HG03108 (cell line): ENCODE results near the gene MPIG6B.

ENCODE experiments used
- ATAC-seq: cut with Tn5 transposase; IDR thresholded peaks from one replicate; pipeline ENCODE4 v1.9.1; 2021; ENCODE audit warnings: moderate library complexity; ENCODE audit not compliant: unreplicated experiment

MPIG6B gene

DNA sequence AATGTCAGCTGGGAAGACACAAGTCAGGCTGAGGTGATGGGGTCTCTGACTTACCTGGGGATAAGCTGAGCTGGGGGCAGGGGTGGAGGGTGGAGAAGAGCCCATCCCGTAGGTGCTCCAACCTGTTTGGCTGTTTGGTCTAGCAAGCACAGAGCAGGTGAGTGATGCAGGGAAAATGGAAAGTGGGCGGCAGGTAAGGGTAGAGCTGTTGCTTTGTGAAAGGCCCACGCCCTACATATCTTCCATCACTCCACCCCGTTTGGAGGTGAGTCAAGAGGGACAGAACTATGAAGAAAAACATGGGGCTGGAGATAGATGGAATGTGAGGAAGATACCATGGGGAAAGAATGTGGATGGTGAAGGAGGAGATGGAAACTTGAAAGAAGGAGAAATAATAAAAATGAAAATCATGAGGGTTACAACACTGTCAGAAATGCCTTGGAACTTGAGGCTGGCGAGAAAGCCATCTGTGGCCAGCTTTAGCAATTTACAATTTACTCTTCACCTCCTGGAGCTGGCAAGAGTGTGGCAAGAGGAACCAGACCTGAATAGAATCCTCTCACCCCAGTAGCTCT is 2.9 kb upstream of the MPIG6B start:
- no peak for ATAC-seq

DNA sequence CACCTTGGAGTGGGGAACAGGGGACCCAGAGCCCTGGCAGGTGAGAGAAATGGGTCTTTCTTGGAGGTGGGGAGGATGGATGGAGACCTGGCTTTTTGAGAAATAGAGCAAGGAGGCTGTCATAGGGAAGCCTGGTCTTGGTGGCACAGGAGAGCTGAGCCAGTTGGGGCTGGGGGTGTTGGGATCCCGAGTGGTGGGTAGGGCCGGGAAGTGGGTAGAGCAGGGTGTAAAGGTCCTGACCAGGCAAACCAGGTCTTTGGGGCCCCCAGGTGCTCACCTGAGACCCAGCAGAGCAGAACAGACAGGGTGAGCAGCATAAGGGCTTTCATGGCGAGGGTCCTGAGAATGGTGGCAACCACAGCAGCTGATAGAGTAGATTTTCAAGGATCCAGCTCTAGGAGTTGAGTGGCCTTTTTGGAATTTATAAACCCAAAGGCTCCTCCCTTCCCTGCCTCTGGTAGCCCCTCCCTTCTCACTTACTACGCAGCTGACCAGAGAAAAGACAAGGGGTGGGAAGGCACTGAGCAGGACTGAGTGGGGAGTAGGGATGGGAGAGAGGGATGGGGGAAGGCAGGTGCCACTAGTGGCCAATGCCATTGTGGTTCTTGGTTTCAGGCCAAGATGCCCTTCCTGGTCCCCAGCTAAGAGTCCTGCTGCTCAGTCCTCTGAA is 1.7 kb upstream of the MPIG6B start, which contains the start of gene LY6G6C:
TSS of gene LY6G6C (minus strand) at position 396 of the 670 bp plus-strand sequence. CDS start at position 329, 67 bp downstream.
- no peak for ATAC-seq

DNA sequence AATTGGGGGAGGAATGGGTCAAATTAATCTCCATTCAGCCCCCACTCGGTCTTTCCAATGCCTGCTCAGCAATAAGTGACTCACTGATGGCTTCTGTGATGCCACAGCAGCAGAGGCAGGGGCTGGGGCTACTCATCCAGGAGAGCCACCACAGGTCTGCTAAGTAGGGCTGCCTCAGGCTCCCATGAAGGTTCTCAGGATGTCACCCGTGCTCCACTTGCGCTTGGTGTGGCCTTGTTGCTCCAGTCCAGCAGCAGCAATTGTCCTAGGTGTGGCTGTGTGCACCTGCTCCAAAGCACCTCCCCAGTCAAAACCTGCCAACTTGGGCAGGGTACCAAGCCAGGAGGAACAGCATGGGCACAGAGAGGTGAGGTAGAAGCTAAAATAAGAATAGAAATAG is 1.0 kb upstream of the MPIG6B start:
- ATAC-seq, result no peak

DNA sequence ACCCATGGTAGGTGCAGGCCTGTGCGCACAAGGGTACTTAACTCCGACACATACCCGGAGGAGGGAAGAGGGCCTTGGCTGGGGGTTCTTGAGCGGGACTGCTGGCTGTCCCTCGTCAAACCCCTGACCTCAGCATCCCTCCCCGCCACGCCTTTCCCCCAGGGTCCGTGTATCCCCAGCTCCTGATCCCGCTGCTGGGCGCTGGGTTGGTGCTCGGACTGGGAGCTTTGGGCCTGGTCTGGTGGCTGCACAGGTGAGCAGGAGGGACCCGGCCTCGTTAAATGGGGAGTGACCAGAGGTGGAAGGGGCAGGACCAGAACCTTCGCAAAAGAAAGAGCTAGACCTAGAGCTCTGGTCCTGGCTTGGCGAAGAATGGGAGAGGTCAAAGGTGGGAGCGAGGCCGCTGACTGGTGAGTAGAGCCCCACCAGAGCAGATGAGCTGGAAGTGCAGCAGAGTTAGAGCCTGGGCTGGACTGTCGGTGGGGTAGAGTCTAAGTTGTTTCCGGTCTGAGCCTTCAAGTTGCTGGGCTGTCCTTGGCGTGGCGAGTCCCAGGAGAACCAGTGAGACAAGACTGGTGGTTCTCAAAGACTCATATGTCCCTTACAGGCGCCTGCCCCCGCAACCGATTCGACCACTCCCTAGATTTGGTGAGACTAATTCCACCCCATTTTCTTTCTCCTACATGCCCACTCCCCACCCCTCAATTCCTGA is 963 bp downstream of the MPIG6B start:
- no peak for ATAC-seq

DNA sequence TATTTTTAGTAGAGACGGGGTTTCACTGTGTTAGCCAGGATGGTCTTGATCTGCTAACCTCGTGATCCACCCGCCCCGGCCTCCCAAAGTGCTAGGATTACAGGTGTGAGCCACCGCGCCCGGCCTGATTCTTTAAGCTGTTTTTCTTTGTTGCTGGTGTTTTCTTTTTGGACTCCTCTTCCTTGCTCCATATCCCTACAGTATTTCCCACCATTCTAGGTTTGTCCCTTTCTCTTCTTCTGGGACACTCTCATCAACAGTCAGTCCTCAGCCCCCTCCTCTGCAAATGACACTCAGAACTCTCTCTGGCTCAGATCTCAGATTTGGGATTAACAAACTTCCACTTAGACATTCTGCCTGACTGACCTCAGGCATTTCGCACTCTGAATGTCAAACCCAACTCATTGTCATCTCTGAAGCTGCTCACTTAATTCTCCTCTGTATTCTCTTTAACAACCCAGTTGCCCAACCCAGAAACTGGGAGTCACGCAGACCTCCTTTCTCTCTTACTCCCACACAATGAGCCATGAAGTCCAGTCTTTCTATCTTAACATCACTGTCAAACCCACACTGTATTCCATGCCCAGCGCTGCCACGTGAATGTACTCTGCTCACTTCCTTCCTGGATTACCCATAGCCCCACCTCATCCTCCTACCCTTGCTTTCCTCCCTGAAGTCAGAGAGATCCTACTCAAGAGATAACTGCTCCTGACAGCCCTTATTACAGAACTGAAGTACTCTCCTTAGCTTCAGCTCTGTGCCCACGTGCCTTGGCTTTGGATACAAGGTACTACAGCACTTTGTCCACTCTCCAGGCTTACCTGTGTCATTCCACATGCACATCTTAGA is 2.6 kb downstream of the MPIG6B start:
- no peak for ATAC-seq

DNA sequence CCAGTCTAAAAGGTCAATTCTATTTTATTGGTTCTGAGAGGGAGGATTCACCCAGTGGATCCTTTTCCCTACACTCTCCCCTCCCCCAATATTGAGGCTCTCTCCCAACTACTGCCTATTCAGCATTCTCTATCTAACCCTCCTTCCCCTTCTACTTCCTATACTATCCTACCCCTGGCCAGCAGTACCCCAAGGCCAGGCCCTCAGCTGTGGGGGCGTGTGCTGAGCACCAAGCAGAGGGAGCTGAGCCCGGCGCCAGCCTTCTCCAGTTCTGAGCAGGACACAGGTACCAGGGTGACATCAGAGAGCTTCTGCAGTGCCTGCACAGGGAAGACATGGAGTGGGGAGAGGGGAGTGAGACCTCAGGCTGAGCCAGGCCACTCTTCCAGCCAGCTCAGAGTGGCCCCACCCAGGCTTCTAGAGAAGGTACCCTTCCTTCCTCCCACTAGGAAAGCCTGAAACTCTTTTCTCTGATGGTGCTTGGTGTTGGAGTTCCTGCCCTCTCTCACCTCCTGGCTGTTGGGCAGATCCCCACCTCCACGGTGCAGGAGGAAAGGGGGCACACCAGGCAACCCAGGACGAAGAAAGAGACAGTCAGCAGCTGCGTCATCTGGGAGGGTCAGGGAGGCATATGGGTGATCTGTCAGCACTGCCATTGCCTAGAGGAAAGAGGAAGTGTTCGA is 4.0 kb downstream of the MPIG6B start:
- no peak for ATAC-seq

DNA sequence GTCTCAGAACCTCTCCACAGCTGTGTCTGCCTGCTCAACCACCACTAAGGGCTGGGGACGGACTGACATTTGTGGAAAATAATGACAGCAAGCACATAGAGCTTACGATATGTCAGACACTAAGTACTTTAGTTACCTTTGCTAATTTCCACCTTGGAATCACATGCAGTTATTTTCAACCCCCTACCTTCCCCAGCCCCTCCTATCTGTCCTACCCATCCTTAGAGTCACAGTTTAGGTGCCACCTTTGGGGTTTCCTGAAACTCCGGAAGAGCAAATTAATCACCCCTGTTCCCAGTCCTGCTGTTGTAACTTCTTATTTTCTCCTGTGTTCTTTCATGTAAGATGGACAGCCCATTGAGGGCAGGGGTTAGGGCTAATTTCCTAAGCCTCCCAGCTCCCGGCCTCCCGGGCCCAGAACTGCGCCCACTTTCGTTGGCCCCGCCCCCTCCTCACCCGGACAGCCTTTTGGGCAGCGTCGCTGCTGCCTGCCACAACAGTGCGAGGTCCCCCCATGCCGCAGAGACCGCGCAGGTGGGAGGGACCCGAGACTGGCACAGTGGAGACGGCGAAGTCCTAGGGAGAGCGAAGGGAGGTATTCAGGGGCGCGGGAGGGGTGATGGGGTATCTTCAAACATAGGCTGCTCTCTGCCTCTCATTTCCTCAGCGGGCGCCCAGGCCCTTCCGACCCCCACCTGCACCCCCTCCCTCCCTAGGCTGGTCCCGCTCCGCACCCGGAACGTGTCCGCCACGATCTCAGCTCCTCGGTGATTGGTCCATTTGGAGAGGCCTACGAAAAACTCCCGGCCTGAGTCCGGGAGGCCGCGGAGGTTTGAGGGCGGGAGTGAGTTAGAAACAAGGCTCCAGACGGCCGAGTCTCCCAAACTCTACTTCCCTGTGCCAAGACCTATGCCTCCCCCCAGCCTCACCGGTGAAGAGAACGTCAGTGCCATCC is 4.8 kb downstream of the MPIG6B start:
- ATAC-seq, result no peak

DNA sequence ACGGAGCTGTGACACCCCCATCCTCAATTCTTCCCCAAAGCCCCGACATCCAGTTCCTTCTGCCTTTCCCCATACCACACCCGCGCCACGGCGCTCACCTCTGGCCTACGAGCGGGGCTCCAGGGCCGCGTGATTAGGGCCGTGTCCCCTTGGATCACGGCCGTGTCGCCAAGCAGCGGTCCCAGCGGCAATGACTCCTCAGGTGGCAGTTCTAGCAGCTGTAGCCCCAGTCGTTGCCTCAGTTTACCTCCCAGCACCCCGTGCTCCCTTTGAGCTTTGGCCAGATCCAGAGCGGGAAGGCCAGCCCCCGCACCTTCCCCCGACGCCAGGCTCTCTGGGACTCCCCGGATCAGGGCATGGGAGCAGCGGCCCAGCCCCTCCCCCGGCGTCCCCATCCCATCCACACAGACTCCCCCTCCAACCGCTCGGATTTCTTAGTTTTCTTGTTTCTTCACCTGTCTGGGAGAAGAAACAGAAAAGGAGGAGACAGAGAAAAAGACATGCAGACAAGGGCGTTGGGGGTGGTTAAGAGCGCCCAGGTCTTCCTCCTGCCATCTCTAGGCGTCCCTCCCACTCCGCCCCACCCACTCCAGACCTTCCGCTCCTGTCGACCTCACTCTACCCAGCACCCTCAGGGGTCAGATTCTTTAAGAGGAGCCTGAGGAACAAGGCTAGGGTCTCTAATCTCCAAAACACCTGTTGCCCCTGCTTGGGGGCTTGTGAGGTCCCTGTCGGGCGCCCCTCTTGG is 5.8 kb downstream of the MPIG6B start, which contains the start of gene DDAH2:
TSS of gene DDAH2 (minus strand) at position 533 of the 748 bp plus-strand sequence. CDS start at position 395, 138 bp downstream.
- no peak for ATAC-seq

DNA sequence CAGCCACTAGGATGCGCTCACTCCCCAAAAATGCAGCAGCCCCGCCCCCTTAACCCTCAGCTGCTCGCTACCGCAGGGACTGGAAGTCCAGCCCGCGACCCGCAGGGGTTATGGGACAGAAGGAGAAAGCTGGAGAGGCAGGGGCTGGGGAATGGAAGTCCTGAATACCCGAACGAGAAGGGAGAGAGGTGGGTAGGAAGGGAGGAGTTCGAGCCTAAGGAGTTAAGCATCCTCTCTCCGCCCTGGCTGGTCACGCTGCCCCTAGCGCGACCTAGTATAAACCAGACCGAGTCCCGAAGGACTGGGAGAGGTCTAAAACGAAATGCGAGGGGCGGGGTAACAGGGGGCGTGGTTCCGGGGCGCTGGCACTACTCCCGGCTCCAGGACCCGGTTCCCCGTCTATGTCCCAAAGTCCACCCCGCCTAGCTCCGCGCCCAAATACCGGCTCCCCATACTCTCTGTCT is 6.4 kb downstream of the MPIG6B start:
- ATAC-seq, result no peak

DNA sequence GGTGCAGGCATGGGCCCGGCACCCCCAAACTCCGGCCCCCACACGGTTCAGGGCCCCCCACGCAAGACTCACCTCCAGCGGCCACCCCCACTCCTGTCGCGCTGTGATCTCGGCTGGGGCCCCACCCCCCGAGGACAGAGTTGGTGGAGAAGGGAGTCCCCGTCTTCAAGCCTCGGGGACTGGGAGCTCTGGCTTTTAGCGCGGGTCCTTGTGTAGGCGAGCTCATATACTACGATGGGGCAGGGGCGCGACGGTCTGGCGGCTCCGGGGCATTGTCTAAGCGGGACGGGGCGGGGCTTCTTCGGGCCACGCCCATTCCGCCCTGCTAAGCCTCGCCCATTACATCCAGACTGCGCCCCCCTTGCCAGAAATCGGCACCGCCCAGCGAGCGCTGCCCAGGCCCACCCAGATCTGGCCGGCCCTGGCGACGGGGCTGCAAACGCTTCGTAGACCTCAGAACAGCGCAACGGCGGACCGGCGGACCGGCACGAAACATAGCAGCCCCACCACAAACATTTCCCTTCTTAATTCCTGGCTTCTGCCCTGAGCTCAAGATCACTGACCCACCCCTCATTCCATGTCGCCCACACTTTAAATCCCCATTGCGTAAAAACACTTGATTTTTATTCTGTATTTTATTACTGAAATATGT is 6.9 kb downstream of the MPIG6B start:
- no peak for ATAC-seq

DNA sequence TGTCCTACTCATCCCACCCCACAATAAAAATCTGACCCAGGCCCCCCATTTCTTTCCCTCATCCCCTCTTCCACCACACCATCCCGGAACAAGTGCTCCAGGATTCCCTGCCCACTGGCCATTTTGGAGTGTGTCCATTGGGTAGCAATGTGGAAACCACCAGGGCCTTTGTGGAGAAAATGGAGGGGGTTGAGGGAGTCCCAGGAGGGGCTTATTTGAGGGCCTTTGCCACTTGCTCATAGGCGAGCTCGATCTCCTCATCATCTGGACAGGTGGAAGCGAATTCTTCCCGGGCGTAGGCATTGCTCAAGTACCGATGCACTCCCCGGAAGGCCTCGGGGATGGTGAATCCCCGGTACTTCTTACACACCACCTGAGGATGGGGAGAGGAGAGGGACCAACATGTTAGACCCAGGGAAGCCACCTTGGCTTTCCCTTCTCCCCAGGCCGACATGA is 7.5 kb downstream of the MPIG6B start:
- ATAC-seq, result no peak

DNA sequence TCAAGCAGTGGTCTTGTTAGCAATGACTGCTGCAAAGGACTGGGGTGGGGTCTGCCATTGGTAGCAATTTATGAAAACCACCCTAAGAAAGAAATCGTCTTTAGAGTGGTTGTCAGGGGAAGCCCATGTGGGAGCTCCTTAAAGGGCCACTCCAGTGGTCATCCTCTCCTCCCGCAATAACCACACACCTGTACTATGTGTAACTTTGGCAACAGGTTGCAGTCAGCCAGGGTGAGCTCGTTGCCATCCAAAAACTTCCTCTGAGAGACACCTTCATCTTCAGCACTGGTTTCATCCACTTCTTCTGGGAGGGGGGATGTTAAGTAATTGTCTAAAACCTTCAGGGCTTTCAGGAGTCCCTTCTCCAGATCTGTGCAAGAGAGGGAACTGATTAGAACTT is 8.9 kb downstream of the MPIG6B start:
- no peak for ATAC-seq

DNA sequence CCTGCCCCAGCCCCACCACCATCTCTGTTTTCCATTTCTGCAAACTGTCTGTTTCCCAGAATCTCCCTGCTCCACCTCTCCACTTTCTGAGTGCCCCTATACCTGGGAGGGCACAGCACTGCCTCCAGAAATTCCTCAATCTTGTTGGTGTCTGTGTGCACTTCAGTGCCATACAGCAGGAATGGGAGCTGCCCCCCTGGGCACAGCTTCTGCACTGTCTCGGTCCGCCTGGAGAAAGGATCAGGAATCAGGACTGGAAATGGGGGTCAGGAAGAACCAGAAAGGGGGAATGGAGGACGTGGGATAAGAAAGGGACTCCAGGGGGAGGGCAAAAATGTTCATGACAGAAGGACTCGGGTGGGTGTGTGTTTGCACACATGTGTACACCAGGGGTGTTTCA is 10.6 kb downstream of the MPIG6B start:
- no peak for ATAC-seq

DNA sequence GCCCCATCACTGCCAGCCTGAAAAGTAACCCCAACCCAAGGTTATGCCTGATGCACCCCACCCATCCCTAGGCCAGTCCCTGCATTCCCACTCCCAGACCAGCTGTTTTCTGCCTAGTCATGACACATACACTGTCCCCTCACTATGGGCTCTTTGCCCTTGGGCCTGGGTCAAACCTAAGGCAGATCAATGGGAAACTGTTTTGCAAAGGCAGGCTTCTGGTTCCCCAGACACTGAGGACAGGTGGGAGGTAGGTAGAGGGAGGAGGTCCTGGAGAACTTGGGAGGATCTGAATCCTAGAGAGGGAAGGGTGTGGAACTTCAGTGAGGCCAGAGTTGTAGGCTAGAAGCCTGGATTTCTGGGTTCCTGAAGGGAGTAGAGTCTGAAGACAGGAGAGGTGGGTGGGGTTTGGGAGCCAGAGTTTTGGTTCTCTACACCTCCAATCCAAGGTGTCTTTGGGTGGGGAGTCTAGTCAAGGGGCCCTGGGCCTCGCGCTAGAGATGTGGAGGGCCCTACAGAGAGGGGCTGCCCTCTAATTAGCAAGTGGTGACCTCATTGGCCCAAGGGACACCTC is 11.2 kb downstream of the MPIG6B start:
- ATAC-seq, result no peak

DNA sequence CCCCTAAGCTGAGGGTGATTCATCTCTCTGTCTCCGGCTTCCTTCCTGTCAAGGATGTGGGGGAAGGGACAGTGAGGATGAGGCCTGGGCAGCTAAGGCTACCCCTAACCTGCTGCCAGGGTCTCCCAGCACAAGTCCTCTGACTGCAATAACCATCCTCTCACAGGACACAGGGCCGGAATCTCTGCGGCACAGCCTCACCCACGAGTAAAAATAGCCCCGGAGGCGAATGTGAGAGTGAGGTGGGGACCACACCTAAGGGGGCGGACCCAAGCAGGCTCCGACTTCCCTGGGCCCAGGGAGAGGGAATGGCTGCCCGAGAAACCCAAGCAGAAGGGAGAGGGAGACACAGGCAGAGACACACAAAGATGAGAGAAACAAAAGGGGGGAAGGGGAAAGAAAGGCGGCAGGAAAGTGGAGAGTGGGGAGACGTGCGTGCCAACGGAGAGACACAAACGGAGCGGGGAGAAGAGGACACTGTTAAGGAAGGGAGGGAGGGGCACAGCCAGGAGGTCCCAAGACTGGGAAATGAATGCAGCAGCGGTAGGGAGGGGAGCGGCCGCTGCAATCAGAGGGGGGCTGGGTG is 11.7 kb downstream of the MPIG6B start:
- ATAC-seq, result no peak

DNA sequence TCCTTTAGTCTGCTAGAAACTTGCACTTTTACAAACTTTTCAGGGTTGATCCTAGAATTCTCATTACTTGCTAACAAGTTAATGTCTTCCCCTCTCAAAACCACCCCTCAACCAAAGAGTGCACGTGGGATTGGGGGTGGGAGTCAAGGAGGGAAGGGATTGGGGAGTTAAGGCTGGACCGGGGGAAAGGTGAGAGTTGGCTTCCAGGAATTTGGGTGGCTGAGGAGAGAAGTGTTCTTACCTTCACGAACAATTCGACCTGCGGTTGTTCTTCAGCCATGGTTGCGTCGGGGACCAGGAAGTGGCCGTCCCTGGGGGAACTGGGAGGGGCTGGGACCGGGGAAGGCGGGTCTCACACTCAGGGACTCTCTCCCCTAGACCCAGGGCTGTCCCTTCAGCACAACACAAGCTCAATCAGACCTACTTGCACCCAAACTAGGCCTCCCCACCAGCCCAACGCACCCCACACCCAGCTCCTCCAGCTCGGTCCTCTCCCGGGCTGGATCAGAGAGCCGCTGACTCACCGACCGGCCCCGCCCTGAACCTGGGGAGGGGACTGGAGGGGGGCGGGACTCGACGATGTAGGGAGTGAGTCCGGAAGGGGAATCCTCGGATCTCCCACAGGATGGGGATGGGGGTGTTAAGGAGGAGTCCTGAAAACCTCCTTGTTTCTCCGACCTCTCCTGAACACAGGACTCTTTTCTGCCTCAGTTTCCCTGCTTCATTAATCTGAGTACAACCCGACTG is 13.0 kb downstream of the MPIG6B start, which contains the start of gene CLIC1:
TSS of gene CLIC1 (minus strand) at position 510 of the 747 bp plus-strand sequence. CDS start at position 280, 230 bp downstream.
- peak; percentile 18 for ATAC-seq
